HL-60 (cell line): ENCODE measurements around the gene DGLUCY.

Experiments
- DNase-seq, 2 experiments: peaks; one replicate each; pipeline ENCODE4 v3.0.0-alpha.2; 2010 to 2020; ENCODE audit warnings: low read depth in 1 of 2, low spot score in 1 of 2
- H3K27ac ChIP-seq: fragments of 250-450 bp; sonication (Bioruptor Pico); replicated peaks from 2 replicates; pipeline ENCODE4 v1.5.1; 2020; ENCODE audit warnings: mild to moderate bottlenecking, moderate library complexity
- H3K27me3 ChIP-seq: fragments of 250-450 bp; sonication (Bioruptor Pico); 2 replicates; pipeline ENCODE4 v1.5.1; 2021; ENCODE audit warnings: mild to moderate bottlenecking, moderate library complexity; ENCODE audit not compliant: insufficient read depth, poor library complexity, severe bottlenecking
- H3K4me3 ChIP-seq: replicated peaks from 2 replicates; pipeline ENCODE4 v1.5.1; 2011; ENCODE audit warnings: mild to moderate bottlenecking, control low read depth, low read length; ENCODE audit not compliant: insufficient read depth
- CTCF ChIP-seq: IDR thresholded peaks from one replicate; pipeline ENCODE4 v1.5.1; 2011; ENCODE audit warnings: low read length, control low read depth, inconsistent platforms; ENCODE audit not compliant: insufficient read depth
- GABPA ChIP-seq: IDR thresholded peaks from 2 replicates; pipeline ENCODE4 v1.6.1; 2012; ENCODE audit warnings: low read depth
- POLR2AphosphoS5 ChIP-seq: IDR thresholded peaks from 2 replicates; pipeline ENCODE4 v1.6.1; 2012; ENCODE audit warnings: low read depth
- REST ChIP-seq: IDR thresholded peaks from 2 replicates; pipeline ENCODE4 v1.6.1; 2012; ENCODE audit warnings: low read depth; ENCODE audit not compliant: insufficient replicate concordance
- SPI1 ChIP-seq: IDR thresholded peaks from 2 replicates; pipeline ENCODE4 v1.6.1; 2012; ENCODE audit warnings: low read depth, mild to moderate bottlenecking, borderline replicate concordance

DGLUCY gene

GRCh38 chr14:91145391-91146160, 31.7 kb downstream of the DGLUCY start:
- no peak for TF ChIP-seq POLR2AphosphoS5
- TF ChIP-seq CTCF = no peak
- no peak for TF ChIP-seq REST
- no peak for TF ChIP-seq GABPA
- TF ChIP-seq SPI1 = no peak
- Histone ChIP-seq H3K4me3 (no peak overlapping the region), H3K27me3 (no peaks in the 10 kb centered on the region), H3K27ac (no peak overlapping the region)
- DNase-seq = no peak

- DNase-seq = no peak
- Histone ChIP-seq H3K4me3 (no peak overlapping the region), H3K27ac (no peak overlapping the region), H3K27me3 (no peaks in the 10 kb centered on the region)
- no peak for TF ChIP-seq CTCF
- no peak for TF ChIP-seq SPI1
- TF ChIP-seq GABPA = no peak
- TF ChIP-seq REST = no peak
- TF ChIP-seq POLR2AphosphoS5 = no peak
Measured at GRCh38 chr14:91146661-91147060, 32.8 kb downstream of the DGLUCY start.

GRCh38 chr14:91149462-91149861, 35.6 kb downstream of the DGLUCY start:
- Histone ChIP-seq H3K27me3 (no peaks in the 10 kb centered on the region), H3K27ac (no peak overlapping the region), H3K4me3 (no peak overlapping the region)
- TF ChIP-seq SPI1 (no peak), POLR2AphosphoS5 (no peak), GABPA (no peak), REST (no peak), CTCF (no peak)
- no peak for DNase-seq
